Measurements from ENCODE around the gene APLP2. TPM values are rescaled to one million over a fixed set of nuclear protein-coding genes. Genes with fewer than 3 reads are reported as not detected.
A peak's percentile ranks its signal among the peaks of the same experiment; 100 is the strongest.

APLP2 gene
- total and polyA plus RNA-seq, 10 donors = 47.4 to 248 (median 181) TPM

DNA sequence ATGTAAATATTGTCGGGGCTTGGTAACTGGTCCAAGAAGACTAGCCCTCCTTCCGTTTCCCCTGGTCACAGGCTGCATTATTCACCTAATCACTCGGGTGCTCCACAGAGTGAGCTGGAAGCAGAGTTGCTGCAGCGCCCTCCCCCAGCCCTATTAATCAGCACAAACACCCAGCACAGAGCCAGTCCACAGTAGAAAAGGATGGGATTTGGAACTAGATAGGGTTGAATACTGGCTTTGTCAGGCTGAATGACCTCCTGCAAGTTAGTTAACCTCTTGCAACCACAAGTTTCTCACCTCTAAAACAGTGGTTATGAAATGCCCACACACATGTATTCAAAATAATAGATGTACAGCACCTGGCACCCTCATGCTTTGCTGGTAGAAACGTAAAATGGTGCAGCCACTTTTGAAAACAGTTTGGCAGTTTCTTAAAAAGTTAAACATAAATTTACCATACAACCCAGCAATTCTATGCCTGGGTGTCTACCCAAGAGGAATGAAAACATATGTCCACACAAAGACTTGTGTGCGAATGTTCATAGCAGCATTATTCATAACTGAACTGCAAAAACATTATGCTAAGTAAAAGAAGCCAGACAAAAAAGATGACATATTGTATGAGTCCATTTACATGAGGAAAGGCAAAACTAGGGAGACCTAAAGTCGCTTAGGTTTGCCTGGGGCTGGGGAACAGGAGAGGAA is 31.7 kb upstream of the APLP2 start:
- Histone ChIP-seq H3K27ac (no peak overlapping the region), H3K4me1 (peaks cover 0 to 14% (median 2%) of the 10 kb centered on the region in 6 donors), H3K27me3 (replicated peaks in 1 of 7) (peaks cover 0 to 29% (median 0%) of the 10 kb centered on the region in 7 donors), H3K4me3 (no peak overlapping the region), H3K9me3 (no peaks in the 10 kb centered on the region), H3K36me3 (no peaks in the 10 kb centered on the region)
- WGBS, 5 donors = 67 to 74% (median 68%) methylated on average over 7 of the region's 7 CpGs
- DNase-seq = no peak
- intact Hi-C loops (cut with DNase I; ENCODE audit: low total_unique reads) = no loop called here
- TF ChIP-seq POLR2AphosphoS5 (IDR thresholded peaks at IDR 0.05) (no peak), POLR2A (IDR thresholded peaks at IDR 0.05) (no peak)
- TF ChIP-seq, protein P1, sequence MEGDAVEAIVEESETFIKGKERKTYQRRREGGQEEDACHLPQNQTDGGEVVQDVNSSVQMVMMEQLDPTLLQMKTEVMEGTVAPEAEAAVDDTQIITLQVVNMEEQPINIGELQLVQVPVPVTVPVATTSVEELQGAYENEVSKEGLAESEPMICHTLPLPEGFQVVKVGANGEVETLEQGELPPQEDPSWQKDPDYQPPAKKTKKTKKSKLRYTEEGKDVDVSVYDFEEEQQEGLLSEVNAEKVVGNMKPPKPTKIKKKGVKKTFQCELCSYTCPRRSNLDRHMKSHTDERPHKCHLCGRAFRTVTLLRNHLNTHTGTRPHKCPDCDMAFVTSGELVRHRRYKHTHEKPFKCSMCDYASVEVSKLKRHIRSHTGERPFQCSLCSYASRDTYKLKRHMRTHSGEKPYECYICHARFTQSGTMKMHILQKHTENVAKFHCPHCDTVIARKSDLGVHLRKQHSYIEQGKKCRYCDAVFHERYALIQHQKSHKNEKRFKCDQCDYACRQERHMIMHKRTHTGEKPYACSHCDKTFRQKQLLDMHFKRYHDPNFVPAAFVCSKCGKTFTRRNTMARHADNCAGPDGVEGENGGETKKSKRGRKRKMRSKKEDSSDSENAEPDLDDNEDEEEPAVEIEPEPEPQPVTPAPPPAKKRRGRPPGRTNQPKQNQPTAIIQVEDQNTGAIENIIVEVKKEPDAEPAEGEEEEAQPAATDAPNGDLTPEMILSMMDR (IDR thresholded peaks at IDR 0.05 in 8 of 11, conservative IDR thresholded peaks at IDR 0.05 in 3 of 11) = no peak

DNA sequence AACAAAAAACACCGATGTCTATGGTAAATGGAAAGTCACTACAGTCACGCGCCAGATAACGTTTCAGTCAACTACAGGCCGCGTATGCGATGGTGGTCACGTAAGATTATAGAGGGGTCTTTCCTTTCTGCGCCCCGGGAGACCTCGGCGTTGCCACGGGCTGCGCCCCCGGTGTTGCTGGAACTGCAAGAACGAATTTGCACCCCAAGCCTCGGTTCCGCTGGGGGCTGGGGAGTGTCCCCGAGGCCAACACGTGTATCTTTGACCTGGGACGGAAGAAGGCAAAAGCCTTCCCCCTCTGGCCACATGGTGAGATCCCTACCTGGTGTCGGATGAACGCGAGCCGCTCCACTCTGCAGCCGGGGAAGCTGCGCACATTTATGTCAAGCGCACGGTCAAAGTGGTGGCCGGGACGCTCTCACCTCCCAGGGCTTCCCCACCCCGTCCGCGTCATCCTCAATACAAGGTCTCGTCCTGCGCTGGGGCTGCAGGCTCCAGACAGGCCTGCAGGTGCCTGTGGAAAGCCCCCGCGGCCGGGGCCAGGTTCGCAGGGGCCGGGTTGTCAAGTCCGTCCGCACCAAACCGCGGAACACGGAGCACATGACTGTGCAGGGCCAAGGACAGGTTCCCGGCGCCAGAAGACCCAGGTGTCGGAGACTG is 29.3 kb upstream of the APLP2 start:
- H3K9me3 ChIP-seq = no peaks in the 10 kb centered on the region
- H3K36me3 ChIP-seq = no peaks in the 10 kb centered on the region
- WGBS, 5 donors = 91 to 97% (median 93%) methylated on average over 42 to 49 of the region's 49 CpGs
- H3K4me1 ChIP-seq = peaks cover 0 to 21% (median 3%) of the 10 kb centered on the region in 6 donors
- intact Hi-C loops (cut with DNase I; ENCODE audit: low total_unique reads) = no loop called here
- DNase-seq = no peak
- H3K4me3 ChIP-seq = no peak overlapping the region
- H3K27me3 ChIP-seq (replicated peaks in 1 of 7) = peaks cover 0 to 33% (median 0%) of the 10 kb centered on the region in 7 donors
- no peak overlapping the region for H3K27ac ChIP-seq
- TF ChIP-seq, protein P1 (IDR thresholded peaks at IDR 0.05 in 8 of 11, conservative IDR thresholded peaks at IDR 0.05 in 3 of 11) = no peak
- TF ChIP-seq POLR2AphosphoS5 (IDR thresholded peaks at IDR 0.05) = no peak

DNA sequence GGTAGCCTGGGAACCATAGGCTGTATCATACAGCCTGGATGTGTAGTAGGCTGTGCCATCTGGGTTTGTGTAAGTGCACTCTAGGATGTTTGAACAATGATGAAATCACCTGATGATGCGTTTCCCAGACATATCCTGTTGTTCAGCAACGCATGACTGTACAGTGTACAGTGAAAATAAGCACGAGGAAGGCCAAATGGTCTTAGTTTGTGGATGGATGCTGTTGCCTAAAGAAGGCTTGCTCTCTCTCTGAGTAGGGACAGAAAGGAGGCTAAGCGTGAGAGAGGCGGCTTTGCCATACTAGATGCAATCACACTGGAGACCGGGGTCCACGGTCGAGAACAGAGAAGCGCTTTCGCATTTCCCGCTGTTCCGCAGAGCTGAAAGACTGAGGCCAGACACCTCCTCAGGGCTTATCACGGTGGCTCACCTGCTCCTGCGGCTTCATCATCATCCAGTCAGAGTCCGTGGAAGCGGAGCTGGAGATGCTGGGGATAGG is 27.6 kb upstream of the APLP2 start:
- 66 to 89% (median 79%) methylated on average over 15 to 16 of the region's 16 CpGs for WGBS, 5 donors
- H3K27ac ChIP-seq = peak overlapping the region in 3 of 8 donors; percentile 24 to 40 (median 26)
- no peak for DNase-seq
- no peak overlapping the region for H3K4me3 ChIP-seq
- H3K9me3 ChIP-seq = no peaks in the 10 kb centered on the region
- TF ChIP-seq POLR2AphosphoS5 (IDR thresholded peaks at IDR 0.05) = peak in 1 of 3 donors; percentile 51
- TF ChIP-seq, protein P1 (IDR thresholded peaks at IDR 0.05 in 8 of 11, conservative IDR thresholded peaks at IDR 0.05 in 3 of 11) = no peak
- peaks cover 0 to 33% (median 0%) of the 10 kb centered on the region in 7 donors for H3K27me3 ChIP-seq (replicated peaks in 1 of 7)
- H3K4me1 ChIP-seq = peaks cover 0 to 21% (median 3%) of the 10 kb centered on the region in 6 donors
- intact Hi-C loops (cut with DNase I; ENCODE audit: low total_unique reads) = no loop called here
- no peaks in the 10 kb centered on the region for H3K36me3 ChIP-seq

DNA sequence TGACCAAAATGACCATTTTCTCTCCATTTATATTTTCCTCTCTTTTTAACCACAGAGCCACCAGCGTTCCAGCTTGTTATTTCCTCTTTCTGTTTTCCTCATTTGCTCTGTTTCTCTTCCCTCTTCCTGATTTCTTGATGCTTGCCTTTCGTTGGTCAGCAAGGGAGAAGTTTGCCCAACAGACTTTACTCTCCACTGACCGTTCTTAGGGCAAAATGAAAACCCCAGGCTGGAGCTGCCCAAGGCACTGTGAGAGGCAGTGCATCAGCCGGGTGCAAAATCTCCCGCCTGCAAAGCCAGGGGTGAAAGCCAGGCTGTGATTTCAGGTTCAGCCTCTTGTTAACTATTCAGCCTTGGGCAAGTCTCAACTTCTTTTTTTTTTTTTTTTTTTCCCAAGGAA is 26.1 kb upstream of the APLP2 start:
- Histone ChIP-seq H3K27ac (peak overlapping the region in 4 of 8 donors; percentile 4 to 72 (median 52)), H3K9me3 (no peaks in the 10 kb centered on the region), H3K4me3 (no peak overlapping the region), H3K27me3 (replicated peaks in 1 of 7) (peaks cover 0 to 18% (median 0%) of the 10 kb centered on the region in 7 donors), H3K36me3 (no peaks in the 10 kb centered on the region), H3K4me1 (peaks cover 0 to 21% (median 3%) of the 10 kb centered on the region in 6 donors)
- WGBS, 5 donors = 27 to 44% (median 37%) methylated on average over 5 of the region's 5 CpGs
- TF ChIP-seq POLR2A (IDR thresholded peaks at IDR 0.05) (no peak), POLR2AphosphoS5 (IDR thresholded peaks at IDR 0.05) (no peak)
- TF ChIP-seq, protein P1 (IDR thresholded peaks at IDR 0.05 in 8 of 11, conservative IDR thresholded peaks at IDR 0.05 in 3 of 11) = no peak
- intact Hi-C loops (cut with DNase I; ENCODE audit: low total_unique reads) = no loop called here
- no peak for DNase-seq
